HEK293T (cell line): Measurements from ENCODE around the gene CNDP1.

Experiments used
- CTCF ChIA-PET: fragments of 350-600 bp; formaldehyde crosslinking; extraction: SDS; loops from one replicate; lab custom pipeline; 2021; ENCODE audit warnings: antibody characterized with exemption, inconsistent platforms; lab: Yijun Ruan, JAX
- POLR2A ChIA-PET: fragments of 350-600 bp; formaldehyde crosslinking; extraction: SDS; loops from one replicate; lab custom pipeline; 2020; ENCODE audit warnings: antibody characterized with exemption, inconsistent platforms; lab: Yijun Ruan, JAX
- DNase-seq: peaks from one replicate; pipeline ENCODE4 v3.0.0; 2012; ENCODE audit warnings: mixed read lengths; ENCODE audit errors: extremely low spot score
- ARNT ChIP-seq: fragments of 450-650 bp; IDR thresholded peaks from 2 replicates; pipeline ENCODE4 v1.6.1; 2017; ENCODE audit warnings: mild to moderate bottlenecking
- BHLHE40 ChIP-seq: fragments of 450-650 bp; IDR thresholded peaks from 2 replicates; pipeline ENCODE4 v1.6.1; 2016; ENCODE audit warnings: mild to moderate bottlenecking, moderate library complexity, borderline replicate concordance
- CTBP1 ChIP-seq: fragments of 450-650 bp; IDR thresholded peaks from 2 replicates; pipeline ENCODE4 v1.6.1; 2016; ENCODE audit warnings: borderline replicate concordance
- ELF4 ChIP-seq: fragments of 450-650 bp; IDR thresholded peaks from 2 replicates; pipeline ENCODE4 v1.6.1; 2017; ENCODE audit warnings: antibody characterized with exemption
- FOXA1 ChIP-seq: fragments of 450-650 bp; IDR thresholded peaks from 2 replicates; pipeline ENCODE4 v1.6.1; 2016; ENCODE audit warnings: mild to moderate bottlenecking
- FOXK2 ChIP-seq: fragments of 450-650 bp; IDR thresholded peaks from 2 replicates; pipeline ENCODE4 v1.6.1; 2016; ENCODE audit warnings: mild to moderate bottlenecking
- FOXM1 ChIP-seq: fragments of 450-650 bp; IDR thresholded peaks from 2 replicates; pipeline ENCODE4 v1.6.1; 2017; ENCODE audit warnings: mild to moderate bottlenecking, borderline replicate concordance
- HDGF ChIP-seq: fragments of 450-650 bp; IDR thresholded peaks from 2 replicates; pipeline ENCODE4 v1.6.1; 2017; ENCODE audit warnings: antibody characterized with exemption, borderline replicate concordance
- L3MBTL2 ChIP-seq: fragments of 450-650 bp; conservative IDR thresholded peaks from 2 replicates; pipeline ENCODE4 v1.6.1; 2016; ENCODE audit warnings: mild to moderate bottlenecking
- LEF1 ChIP-seq: fragments of 450-650 bp; IDR thresholded peaks from 2 replicates; pipeline ENCODE4 v1.6.1; 2017; ENCODE audit warnings: mild to moderate bottlenecking, borderline replicate concordance
- NFRKB ChIP-seq: fragments of 450-650 bp; IDR thresholded peaks from 2 replicates; pipeline ENCODE4 v1.6.1; 2016; ENCODE audit warnings: mild to moderate bottlenecking, moderate library complexity
- PKNOX1 ChIP-seq: fragments of 450-650 bp; IDR thresholded peaks from 2 replicates; pipeline ENCODE4 v1.6.1; 2016
- SP1 ChIP-seq: fragments of 450-650 bp; IDR thresholded peaks from 2 replicates; pipeline ENCODE4 v1.6.1; 2017
- SUZ12 ChIP-seq: fragments of 450-650 bp; IDR thresholded peaks from 2 replicates; pipeline ENCODE4 v1.6.1; 2016; ENCODE audit warnings: mild to moderate bottlenecking
- TARDBP ChIP-seq: fragments of 450-650 bp; IDR thresholded peaks from 2 replicates; pipeline ENCODE4 v1.6.1; 2016
- ZNF384 ChIP-seq: fragments of 450-650 bp; IDR thresholded peaks from 2 replicates; pipeline ENCODE4 v1.6.1; 2016

The CNDP1 gene, protein sequence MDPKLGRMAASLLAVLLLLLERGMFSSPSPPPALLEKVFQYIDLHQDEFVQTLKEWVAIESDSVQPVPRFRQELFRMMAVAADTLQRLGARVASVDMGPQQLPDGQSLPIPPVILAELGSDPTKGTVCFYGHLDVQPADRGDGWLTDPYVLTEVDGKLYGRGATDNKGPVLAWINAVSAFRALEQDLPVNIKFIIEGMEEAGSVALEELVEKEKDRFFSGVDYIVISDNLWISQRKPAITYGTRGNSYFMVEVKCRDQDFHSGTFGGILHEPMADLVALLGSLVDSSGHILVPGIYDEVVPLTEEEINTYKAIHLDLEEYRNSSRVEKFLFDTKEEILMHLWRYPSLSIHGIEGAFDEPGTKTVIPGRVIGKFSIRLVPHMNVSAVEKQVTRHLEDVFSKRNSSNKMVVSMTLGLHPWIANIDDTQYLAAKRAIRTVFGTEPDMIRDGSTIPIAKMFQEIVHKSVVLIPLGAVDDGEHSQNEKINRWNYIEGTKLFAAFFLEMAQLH

GRCh38 chr18:74534150-74534969 lies at the start of gene CNDP1:
TSS of gene CNDP1 (plus strand) at chr18:74534500. CDS start at chr18:74534668, 168 bp downstream.
- CTCF ChIA-PET, result interaction anchor here (0.6 kb wide), 1 partner anchor 19 kb away, joined by 3 read pairs; no protein-coding TSS in a partner anchor
- POLR2A ChIA-PET, result no interaction called here
- TF ChIP-seq LEF1, result no peak
- TF ChIP-seq FOXK2, result no peak
- TF ChIP-seq TARDBP, result no peak
- no peak for TF ChIP-seq FOXA1
- no peak for TF ChIP-seq ELF4
- no peak for TF ChIP-seq BHLHE40
- no peak for TF ChIP-seq PKNOX1
- TF ChIP-seq FOXM1, result no peak
- TF ChIP-seq SUZ12, result no peak
- TF ChIP-seq L3MBTL2, result no peak
- TF ChIP-seq NFRKB, result no peak
- TF ChIP-seq ARNT, result no peak
- TF ChIP-seq SP1, result no peak
- TF ChIP-seq CTBP1, result no peak
- TF ChIP-seq ZNF384, result no peak

GRCh38 chr18:74486119-74486849 lies 48.0 kb upstream of the CNDP1 start:
- CTCF ChIA-PET, result no interaction called here
- POLR2A ChIA-PET, result no interaction called here
- no peak for TF ChIP-seq TARDBP
- TF ChIP-seq ZNF384, result no peak
- TF ChIP-seq BHLHE40, result no peak
- DNase-seq, result no peak

More at GRCh38 chr18:74534150-74534969, at the start of gene CNDP1:
- DNase-seq, result no peak

GRCh38 chr18:74488354-74488753 lies 45.9 kb upstream of the CNDP1 start:
- no peak for DNase-seq
- ChIA-PET POLR2A (no interaction called here), CTCF (no interaction called here)
- TF ChIP-seq L3MBTL2, result no peak
- no peak for TF ChIP-seq BHLHE40
- no peak for TF ChIP-seq PKNOX1
- TF ChIP-seq SUZ12, result no peak
- no peak for TF ChIP-seq SP1
- no peak for TF ChIP-seq NFRKB
- TF ChIP-seq LEF1, result no peak
- no peak for TF ChIP-seq ARNT
- TF ChIP-seq FOXA1, result no peak
- TF ChIP-seq FOXM1, result no peak
- no peak for TF ChIP-seq HDGF
- TF ChIP-seq ELF4, result no peak
- TF ChIP-seq TARDBP, result no peak
- no peak for TF ChIP-seq FOXK2
- no peak for TF ChIP-seq CTBP1
- no peak for TF ChIP-seq ZNF384

DNA sequence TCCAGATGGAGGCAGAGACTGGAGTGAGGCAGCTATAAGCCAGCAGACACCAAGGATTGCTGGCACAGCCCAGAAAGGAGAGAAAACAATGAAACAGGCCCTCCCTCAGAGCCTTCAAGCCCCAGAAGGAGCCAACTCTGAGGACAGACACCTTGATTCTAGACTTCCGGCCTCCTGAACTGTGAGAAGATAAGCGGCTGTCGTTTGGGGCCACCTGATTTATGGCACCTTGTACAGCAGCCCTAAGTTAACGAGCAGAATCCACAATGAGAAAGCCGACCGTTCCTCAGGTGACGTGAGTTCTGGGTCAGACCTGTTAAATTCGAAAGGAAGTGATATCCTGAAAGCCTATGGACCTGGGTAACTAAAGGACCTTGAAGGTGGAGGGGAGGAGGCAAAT lies 45.4 kb upstream of the CNDP1 start:
- TF ChIP-seq FOXK2 (no peak), FOXM1 (no peak), ARNT (no peak), FOXA1 (no peak), HDGF (no peak), CTBP1 (no peak), ELF4 (no peak), TARDBP (no peak), SUZ12 (no peak), LEF1 (no peak)
- ChIA-PET CTCF (no interaction called here), POLR2A (no interaction called here)
- no peak for DNase-seq

DNA sequence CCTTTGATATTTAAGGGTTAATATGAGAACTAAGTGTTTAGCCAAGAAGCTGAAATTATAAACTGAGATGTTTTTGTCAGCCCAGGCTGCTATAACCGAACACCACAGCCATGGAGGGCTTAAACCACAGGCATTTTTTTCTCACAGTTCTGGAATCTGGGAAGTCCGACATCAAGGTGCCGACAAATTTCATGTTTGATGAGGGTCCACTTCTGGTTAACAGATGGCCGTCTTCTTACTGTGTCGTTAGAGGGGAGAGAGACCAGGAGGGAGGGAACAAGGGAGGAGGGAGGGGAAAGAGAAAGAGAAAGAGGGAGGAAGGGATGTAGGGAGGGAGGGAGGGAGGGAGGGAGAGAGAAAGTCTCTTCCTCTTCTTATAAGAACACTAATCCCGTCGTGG lies 44.6 kb upstream of the CNDP1 start:
- DNase-seq, result no peak
- ChIA-PET POLR2A (no interaction called here), CTCF (no interaction called here)
- TF ChIP-seq PKNOX1 (no peak), TARDBP (no peak), ZNF384 (no peak), SUZ12 (no peak), FOXK2 (no peak), SP1 (no peak), CTBP1 (no peak), ARNT (no peak), L3MBTL2 (no peak), LEF1 (no peak), FOXA1 (no peak), NFRKB (no peak), BHLHE40 (no peak), ELF4 (no peak), HDGF (no peak), FOXM1 (no peak)
